GM21825 (cell line): ENCODE measurements around the gene DMBT1.

Experiments
- ATAC-seq: cut with Tn5 transposase; IDR thresholded peaks from one replicate; pipeline ENCODE4 v1.9.1; 2021; ENCODE audit warnings: mild to moderate bottlenecking, moderate library complexity; ENCODE audit not compliant: unreplicated experiment

DMBT1 gene

DNA sequence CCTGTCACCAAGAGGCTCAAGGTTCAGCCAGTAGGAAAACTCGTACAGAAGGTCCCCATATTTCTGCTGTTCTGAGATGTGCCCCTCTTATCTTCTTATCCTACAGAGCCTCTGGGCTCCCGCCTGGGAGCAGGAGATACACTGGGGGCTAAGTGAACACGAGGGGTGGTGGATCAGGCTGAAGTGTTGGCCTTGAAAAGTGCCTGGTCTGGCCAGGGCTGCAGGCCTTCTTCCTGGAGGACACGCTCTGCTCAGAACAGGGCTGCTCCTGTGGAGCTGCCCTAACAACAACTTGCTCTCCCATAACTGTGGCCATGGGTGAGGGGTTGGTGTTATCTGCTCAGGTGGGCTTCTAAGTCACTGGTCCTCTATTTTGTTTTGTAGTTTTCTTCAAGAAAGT lies 105.4 kb downstream of the DMBT1 start:
- no peak for ATAC-seq

DNA sequence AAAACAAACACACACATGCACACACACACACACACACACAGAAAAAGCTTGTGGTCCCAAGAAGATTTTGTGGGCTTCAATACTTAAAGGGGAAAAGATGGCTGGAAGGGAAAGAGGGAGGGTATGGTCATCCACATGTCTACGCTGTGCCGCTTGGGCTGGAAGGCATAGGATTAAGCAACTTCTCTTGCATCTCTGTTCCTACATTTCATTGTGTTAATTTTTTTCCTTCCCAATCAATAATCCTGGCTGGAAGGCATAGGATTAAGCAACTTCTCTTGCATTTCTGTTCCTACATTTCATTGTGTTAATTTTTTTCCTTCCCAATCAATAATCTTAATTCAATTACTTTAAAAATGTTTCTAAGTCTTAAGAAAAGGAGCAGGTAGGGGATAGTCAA lies 108.5 kb downstream of the DMBT1 start:
- ATAC-seq: no peak

DNA sequence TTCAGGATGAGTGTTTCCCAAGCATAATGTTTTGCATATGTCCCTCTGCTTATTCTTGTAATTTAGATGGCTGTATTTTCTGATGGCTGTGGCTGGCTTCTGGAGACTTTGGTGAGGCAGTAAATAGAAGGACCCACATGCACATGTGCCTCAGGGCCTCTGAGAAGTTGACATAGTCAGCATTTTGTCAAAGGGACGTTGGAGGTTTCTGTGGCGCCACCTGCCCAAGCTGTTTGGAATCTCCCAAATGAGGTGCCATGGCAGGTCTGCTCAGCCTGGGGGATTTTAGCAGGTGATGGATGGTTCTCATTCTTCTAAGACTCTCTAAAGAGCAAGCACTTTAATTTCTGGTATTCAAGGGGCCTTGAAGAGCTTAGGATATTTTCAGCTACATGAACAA lies 109.3 kb downstream of the DMBT1 start:
- ATAC-seq: no peak

DNA sequence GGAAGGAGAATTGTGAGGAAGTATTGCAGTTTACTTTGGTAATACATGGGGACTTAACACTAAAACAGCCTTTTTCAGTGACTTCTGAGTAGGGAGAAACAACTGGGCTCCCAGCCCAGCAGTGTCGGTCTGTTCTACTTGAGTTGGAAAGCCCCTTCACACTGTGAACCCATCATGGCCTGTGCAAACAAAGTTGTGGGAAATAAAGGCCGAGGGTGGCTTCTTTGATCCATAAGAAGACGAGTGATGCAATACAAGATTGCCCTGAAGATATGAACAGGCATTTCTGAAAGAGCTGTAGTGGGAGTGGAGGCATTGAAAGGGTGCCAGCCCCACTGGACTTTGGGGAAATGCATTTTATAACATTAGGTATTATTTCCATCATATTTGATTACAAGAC lies 110.8 kb downstream of the DMBT1 start:
- no peak for ATAC-seq

DNA sequence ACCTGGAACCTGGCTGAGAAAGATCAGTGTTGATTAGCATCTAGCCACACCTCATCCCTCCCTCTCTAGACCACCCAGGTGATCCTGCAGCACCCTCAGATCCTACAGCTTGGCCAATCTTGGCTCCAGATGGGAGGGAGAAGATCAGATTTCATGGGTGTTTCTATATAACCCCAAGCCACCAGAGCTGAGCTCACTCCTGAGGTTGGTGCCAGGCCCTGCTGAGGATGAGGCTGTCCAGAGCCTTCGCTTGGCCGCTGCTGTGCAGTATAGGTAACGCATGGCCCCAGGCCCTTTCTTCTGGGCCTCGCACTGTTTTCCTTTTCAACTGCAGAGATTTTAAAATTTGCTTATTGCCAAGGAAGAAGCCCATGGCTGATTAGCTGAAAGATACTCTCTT lies 112.1 kb downstream of the DMBT1 start:
- ATAC-seq: no peak

DNA sequence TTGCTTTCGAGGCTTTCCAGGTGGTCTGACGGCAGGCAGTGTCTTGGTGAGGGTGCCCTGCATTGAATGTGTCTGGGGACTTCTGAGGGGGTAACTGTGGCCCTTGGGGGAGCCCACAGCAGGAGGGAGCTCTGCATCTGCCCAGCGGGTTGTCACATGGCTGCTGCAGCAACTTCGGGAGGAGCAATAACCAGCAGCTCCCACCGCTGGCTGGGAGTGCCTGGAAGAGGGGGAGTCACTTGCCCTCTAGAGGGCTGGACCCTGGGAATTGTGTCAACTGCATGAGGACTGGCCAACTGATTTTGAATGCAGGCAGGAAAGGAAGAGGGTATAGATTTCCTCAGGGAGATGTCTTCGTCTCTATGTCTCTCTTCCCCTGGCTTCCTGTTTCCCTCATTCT lies 112.7 kb downstream of the DMBT1 start:
- no peak for ATAC-seq

DNA sequence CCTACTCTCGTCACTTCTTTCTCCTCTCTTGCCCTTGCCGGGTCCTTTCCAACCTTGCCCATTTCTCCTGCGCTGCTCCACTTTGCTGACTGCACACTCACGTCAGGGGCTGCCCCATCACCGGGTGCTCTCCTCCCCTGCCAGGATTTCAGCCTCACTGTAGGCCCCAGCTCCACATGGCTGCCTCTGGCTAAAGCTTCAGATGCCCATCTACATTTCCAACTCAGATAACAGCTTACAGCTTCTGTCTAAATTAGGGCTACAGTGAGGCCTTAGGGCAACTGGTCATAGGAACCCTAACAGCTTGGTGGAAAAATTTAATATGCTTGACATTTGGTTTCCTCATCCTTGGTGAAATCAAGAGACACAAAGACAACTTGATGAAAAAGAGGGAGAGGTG lies 113.2 kb downstream of the DMBT1 start:
- ATAC-seq: no peak

DNA sequence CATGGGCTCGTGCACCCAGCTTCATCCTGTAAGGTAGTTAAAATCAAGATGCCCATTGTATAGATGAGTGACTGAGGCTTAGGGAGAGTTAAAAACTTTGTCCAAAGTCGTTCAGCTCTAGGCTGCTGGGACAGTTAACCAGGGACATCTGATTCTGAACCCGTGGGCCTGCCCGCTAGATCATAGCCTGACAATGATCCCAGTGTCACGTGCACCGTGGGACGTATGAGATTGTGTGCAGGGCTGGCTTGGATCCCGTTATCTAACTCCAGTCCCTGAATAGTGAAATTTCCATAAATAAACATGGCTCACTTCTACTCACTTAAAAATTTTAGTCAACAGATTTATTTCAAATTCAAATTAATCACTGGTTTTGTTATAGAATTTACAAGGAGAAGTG lies 114.2 kb downstream of the DMBT1 start:
- no peak for ATAC-seq

DNA sequence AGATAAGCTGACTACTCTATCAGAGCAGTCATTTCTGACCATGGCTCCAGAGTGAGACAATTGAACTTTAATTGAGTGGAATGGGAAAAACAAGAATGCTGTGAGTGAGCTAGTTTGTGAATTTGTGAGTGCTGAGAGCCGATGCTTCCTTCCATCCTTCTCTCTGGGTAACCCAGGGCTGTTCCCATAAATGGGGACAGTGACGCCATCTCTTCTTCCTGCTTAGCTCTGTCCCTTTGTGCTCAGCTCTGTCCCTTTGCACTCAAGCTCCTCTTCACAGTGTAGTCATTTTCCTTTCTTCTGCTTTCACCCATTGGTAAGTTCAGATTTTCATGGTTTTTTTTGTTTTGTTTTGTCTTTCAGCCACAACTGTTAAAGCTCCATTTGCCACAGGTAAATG lies 114.7 kb downstream of the DMBT1 start:
- ATAC-seq: no peak

DNA sequence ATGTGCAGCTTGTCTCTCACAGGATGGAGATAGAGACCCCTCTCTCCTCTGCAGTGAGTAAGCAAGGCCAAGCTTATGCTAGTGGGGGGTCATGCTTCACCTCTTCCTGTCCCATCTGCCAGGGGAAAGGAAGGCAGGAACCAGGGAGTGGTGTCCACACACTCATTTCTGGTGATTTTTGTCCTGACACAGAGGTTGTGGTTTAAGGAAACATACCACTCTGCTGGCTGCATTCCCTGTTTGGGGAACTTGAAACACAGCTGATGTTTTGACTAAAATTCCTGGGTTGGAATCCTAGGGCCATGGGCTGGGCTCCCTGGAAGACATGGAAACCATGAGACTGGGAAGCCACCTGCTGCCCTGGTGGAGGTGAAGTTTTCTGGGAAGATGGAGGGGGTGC lies 117.7 kb downstream of the DMBT1 start:
- ATAC-seq: no peak

DNA sequence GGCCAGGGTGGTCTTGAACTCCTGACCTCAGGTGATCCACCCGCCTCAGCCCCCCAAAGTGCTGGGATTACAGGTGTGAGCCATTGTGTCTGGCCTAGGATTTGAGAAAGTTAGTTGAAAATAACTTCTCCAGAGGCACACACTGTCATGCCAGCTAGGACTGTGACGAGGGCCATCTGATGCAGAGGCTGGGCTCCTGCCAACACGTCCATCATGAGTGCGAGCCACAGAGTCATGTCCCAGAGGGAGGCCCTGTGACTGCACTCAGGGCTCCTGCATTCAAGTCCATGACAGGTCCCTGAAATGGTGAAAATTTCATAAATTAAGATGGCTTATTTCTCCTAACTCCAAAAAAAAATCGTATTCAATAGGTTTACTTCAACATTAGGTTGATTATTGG lies 122.0 kb downstream of the DMBT1 start:
- no peak for ATAC-seq

DNA sequence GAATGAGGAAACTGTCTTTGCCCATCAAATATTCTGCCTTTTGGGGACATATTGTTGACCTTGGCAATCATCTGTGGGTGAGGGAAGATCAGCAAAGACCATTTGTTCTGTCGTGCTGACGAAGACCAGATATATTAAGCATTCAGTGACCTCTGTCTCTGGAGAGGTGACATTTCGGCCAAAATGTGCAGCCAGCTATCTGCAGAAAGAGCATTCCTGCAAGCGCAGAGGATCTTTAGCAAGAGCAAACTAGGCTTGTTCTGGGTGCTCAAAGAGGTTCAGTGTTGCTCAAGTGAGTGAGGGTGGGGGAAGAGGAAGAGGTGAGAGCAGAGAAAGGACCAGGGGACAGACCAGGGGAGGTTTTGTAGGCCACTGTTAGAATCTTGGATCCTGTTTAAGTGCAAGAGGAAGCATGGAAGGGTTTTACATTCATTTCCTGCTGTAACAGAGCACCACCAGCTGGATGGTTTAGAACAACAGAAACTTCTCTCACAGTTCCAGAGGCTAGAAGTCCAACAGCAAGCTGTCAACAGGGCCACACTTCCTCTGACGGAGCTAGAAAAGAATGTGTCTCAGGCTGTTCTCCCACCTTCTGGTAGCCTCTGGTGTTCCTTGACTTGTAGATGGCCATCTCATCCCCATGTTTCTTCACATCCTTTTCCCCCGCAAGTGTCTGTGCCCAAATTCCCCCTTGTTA lies 127.9 kb downstream of the DMBT1 start:
- no peak for ATAC-seq

DNA sequence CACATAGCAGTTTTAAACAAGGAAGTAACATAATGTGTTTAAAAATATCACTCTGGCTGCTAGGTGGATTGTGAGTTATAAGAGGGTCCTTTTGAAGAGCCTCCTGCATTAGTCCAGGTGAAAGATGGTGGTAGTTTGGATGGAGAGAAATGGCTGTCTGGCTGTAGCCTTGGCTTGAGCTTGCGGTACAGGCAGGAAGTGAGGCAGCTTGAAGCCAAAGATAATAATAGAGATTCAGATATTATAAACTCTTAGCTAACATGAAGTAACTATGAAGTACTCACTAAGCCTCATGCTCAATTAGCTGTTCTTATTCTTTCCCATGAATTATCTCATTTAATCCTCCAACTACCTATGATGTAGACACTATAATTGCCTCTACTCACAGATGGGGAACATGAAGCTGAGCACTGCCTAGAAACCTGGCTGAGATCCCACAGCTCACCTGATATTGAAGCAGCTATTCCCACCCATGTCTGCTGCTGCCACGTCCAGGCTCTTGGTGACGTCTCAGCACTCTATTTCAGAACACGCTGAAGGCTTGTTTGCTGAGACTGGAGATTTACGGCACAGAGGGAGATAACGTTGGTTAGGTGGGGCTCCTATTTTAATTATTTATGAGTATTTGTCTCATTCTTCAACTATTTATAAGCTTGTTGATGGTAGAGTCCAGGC lies 128.7 kb downstream of the DMBT1 start:
- no peak for ATAC-seq

DNA sequence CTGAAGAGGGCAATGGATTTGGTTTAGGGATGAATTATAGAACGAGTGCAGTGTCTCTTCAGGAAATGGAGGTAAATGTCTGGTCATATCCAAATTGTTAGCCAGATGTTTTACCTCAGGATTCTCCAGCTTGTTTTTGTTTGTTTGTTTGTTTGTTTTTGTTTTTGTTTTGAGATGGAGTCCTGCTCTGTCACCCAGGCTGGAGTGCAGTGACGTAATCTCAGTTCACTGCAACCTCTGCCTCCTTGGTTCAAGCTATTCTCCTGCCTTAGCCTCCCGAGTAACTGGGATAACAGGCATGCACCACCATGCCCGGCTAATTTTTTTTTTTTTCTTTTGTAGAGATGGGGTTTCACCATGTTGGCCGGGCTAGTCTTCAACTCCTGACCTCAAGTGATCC lies 132.2 kb downstream of the DMBT1 start:
- ATAC-seq: no peak
